IMR-90 (cell line): ENCODE data around the gene NACC2. TPM values are rescaled to one million over a fixed set of nuclear protein-coding genes. Genes with fewer than 3 reads are reported as not detected.

ENCODE experiments used
- ATAC-seq: fragments of 200-7000 bp; cut with Tn5 transposase; 2 replicates; pipeline ENCODE4 v1.9.1; 2020; ENCODE audit warnings: low read depth, mild to moderate bottlenecking, moderate library complexity
- BruUV-seq: library from RNA; stranded (reverse); fragments of 400-500 nt; replicated peaks from 2 replicates; lab custom pipeline; 2021; lab: Mats Ljungman, UMichigan
- CTCF ChIA-PET: fragments of 300-600 bp; formaldehyde crosslinking; extraction: SDS; loops from one replicate; lab custom pipeline; 2021; ENCODE audit warnings: antibody characterized with exemption; lab: Yijun Ruan, JAX
- POLR2A ChIA-PET: fragments of 300-600 bp; sonication (Branson Sonifier 250); formaldehyde crosslinking; loops from one replicate; lab custom pipeline; 2022; ENCODE audit warnings: antibody characterized with exemption; ENCODE audit not compliant: unreplicated experiment; lab: Charles Lee
- DNase-seq: peaks from one replicate; pipeline ENCODE4 v3.0.0; 2013
- H2AFZ ChIP-seq: replicated peaks from 2 replicates; pipeline ENCODE3; 2013; ENCODE audit warnings: low read length, mild to moderate bottlenecking; ENCODE audit not compliant: poor library complexity
- H2AK5ac ChIP-seq: 2 replicates; pipeline ENCODE4 v1.6.1; 2013; ENCODE audit warnings: low read depth, low read length, inconsistent platforms
- H2AK9ac ChIP-seq: replicated peaks from 2 replicates; pipeline ENCODE3; 2013; ENCODE audit warnings: mild to moderate bottlenecking, low read depth, low read length, moderate library complexity; ENCODE audit not compliant: poor library complexity
- H2BK120ac ChIP-seq: 2 replicates; pipeline ENCODE4 v1.6.1; 2013; ENCODE audit warnings: low read depth, low read length, inconsistent platforms
- H2BK15ac ChIP-seq: 3 replicates; pipeline ENCODE4 v1.6.1; 2013; ENCODE audit warnings: low read depth, low read length, inconsistent platforms
- H2BK20ac ChIP-seq: 2 replicates; pipeline ENCODE4 v1.6.1; 2013; ENCODE audit warnings: low read depth, mild to moderate bottlenecking, inconsistent platforms, low read length, moderate library complexity
- H2BK5ac ChIP-seq: 2 replicates; pipeline ENCODE4 v1.6.1; 2013; ENCODE audit warnings: mild to moderate bottlenecking, low read depth, low read length, inconsistent platforms; ENCODE audit not compliant: poor library complexity, severe bottlenecking
- H3K14ac ChIP-seq: replicated peaks from 2 replicates; pipeline ENCODE4 v1.6.1; 2013; ENCODE audit warnings: low read depth, low read length, inconsistent platforms
- H3K18ac ChIP-seq: 2 replicates; pipeline ENCODE4 v1.6.1; 2013; ENCODE audit warnings: low read depth, low read length, control low read depth
- H3K23ac ChIP-seq: 2 replicates; pipeline ENCODE4 v1.6.1; 2013; ENCODE audit warnings: low read depth, low read length, inconsistent platforms
- H3K27ac ChIP-seq: 2 replicates; pipeline ENCODE4 v1.5.1; 2013; ENCODE audit warnings: mild to moderate bottlenecking, control low read depth, low read length; ENCODE audit not compliant: insufficient read depth
- H3K27me3 ChIP-seq: 2 replicates; pipeline ENCODE4 v1.6.1; 2013; ENCODE audit warnings: low read length; ENCODE audit not compliant: control insufficient read depth, insufficient read depth
- H3K36me3 ChIP-seq: 2 replicates; pipeline ENCODE4 v1.6.1; 2013; ENCODE audit warnings: low read length, mixed read lengths; ENCODE audit not compliant: control insufficient read depth, insufficient read depth
- H3K4ac ChIP-seq: 2 replicates; pipeline ENCODE4 v1.6.1; 2013; ENCODE audit warnings: low read depth, low read length, inconsistent platforms
- H3K4me1 ChIP-seq: 2 replicates; pipeline ENCODE4 v1.6.1; 2013; ENCODE audit warnings: low read length, mixed read lengths; ENCODE audit not compliant: control insufficient read depth, insufficient read depth
- H3K4me2 ChIP-seq: 2 replicates; pipeline ENCODE4 v1.6.1; 2013; ENCODE audit warnings: low read depth, mild to moderate bottlenecking, control low read depth, low read length, moderate library complexity
- H3K4me3 ChIP-seq: 2 replicates; pipeline ENCODE4 v1.5.1; 2013; ENCODE audit warnings: low read depth, mild to moderate bottlenecking, control low read depth, low read length, moderate library complexity; ENCODE audit not compliant: insufficient read depth
- H3K56ac ChIP-seq: 2 replicates; pipeline ENCODE4 v1.6.1; 2013; ENCODE audit warnings: low read length, inconsistent platforms; ENCODE audit not compliant: insufficient read depth; ENCODE audit errors: extremely low read depth
- H3K79me1 ChIP-seq, 2 experiments: 2 replicates each; pipeline ENCODE4 v1.6.1; 2013; ENCODE audit warnings: low read length in 2 of 2, inconsistent platforms in 1 of 2, low read depth in 1 of 2
- H3K9ac ChIP-seq: 2 replicates; pipeline ENCODE4 v1.6.1; 2013; ENCODE audit warnings: low read depth, low read length, control low read depth
- H3K9me1 ChIP-seq: 2 replicates; pipeline ENCODE4 v1.6.1; 2013; ENCODE audit warnings: low read length, inconsistent platforms; ENCODE audit not compliant: insufficient read depth
- H3K9me3 ChIP-seq: 2 replicates; pipeline ENCODE4 v1.6.1; 2013; ENCODE audit warnings: low read length; ENCODE audit not compliant: control insufficient read depth, insufficient read depth
- H4K20me1 ChIP-seq: 2 replicates; pipeline ENCODE4 v1.6.1; 2013; ENCODE audit warnings: low read length, inconsistent platforms; ENCODE audit not compliant: insufficient read depth
- H4K5ac ChIP-seq: 2 replicates; pipeline ENCODE4 v1.6.1; 2013; ENCODE audit warnings: mild to moderate bottlenecking, low read depth, low read length, control low read depth
- H4K8ac ChIP-seq, 2 experiments: 2 replicates each; pipeline ENCODE4 v1.6.1; 2013; ENCODE audit warnings: low read depth in 2 of 2, low read length in 2 of 2, control low read depth in 1 of 2, inconsistent platforms in 1 of 2
- H4K91ac ChIP-seq: 2 replicates; pipeline ENCODE4 v1.6.1; 2013; ENCODE audit warnings: low read depth, low read length, inconsistent platforms; ENCODE audit not compliant: insufficient read depth
- BHLHE40 ChIP-seq: fragments of 150-350 bp; IDR thresholded peaks from 2 replicates; pipeline ENCODE4 v1.6.1; 2016; ENCODE audit warnings: mild to moderate bottlenecking, low read depth, low read length
- CEBPB ChIP-seq: IDR thresholded peaks from 2 replicates; pipeline ENCODE4 v1.6.1; 2012; ENCODE audit warnings: low read depth, low read length, improper control_type of control experiment
- FOS ChIP-seq: fragments of 150-350 bp; IDR thresholded peaks from 2 replicates; pipeline ENCODE4 v1.6.1; 2016; ENCODE audit warnings: low read depth, low read length
- MAFK ChIP-seq: IDR thresholded peaks from 2 replicates; pipeline ENCODE4 v1.6.1; 2012; ENCODE audit warnings: low read depth, low read length, improper control_type of control experiment
- POLR2A ChIP-seq: IDR thresholded peaks from 2 replicates; pipeline ENCODE4 v1.6.1; 2012; ENCODE audit warnings: mild to moderate bottlenecking, low read depth, low read length
- RAD21 ChIP-seq: IDR thresholded peaks from 2 replicates; pipeline ENCODE4 v1.6.1; 2012; ENCODE audit warnings: low read length, improper control_type of control experiment
- WGBS, 2 experiments: methylation state at CpG; one replicate each; pipeline versions ENCODE4 v1.1.5 to v1.1.7; 2013; ENCODE audit warnings: missing lambda C conversion rate in 2 of 2; ENCODE audit not compliant: insufficient read length in 1 of 2; ENCODE audit errors: extremely low coverage in 2 of 2; 5-methylcytosine and 5-hydroxymethylcytosine counted together
- dilution Hi-C: fragments of 300-500 bp; cut with HindIII; formaldehyde crosslinking; loops from one replicate; pipeline ENCODE4 v1.14.3; 2018; ENCODE audit warnings: low sequenced_read_pairs; ENCODE audit not compliant: unreplicated experiment
- in situ Hi-C: fragments of 300-500 bp; cut with MboI; formaldehyde crosslinking; loops from 3 replicates; pipeline ENCODE4 v1.14.3; 2019; ENCODE audit warnings: low sequenced_read_pairs, inconsistent platforms, mixed read lengths
- intact Hi-C: fragments of 100-400 bp; cut with micrococcal nuclease; formaldehyde crosslinking; loops from 2 replicates; pipeline ENCODE4 v1.10.0; 2022
- polyA plus RNA-seq, 3 experiments: library from polyadenylated mRNA; depleted of rRNA; stranded (reverse); fragments of >200 nt; gene quantifications; 2 replicates each; pipeline ENCODE4 v1.2.3, GENCODE V29; 2012; ENCODE audit warnings: low replicate concordance in 1 of 3
- total RNA-seq: library from RNA; depleted of rRNA; stranded (reverse); fragments of >200 nt; gene quantifications from 2 replicates; pipeline ENCODE4 v1.2.3, GENCODE V29; 2012
- TF ChIP-seq, protein P1 (sequence below): conservative IDR thresholded peaks from 2 replicates; pipeline ENCODE4 v1.5.1; 2012; ENCODE audit warnings: mild to moderate bottlenecking, low read depth, low read length, improper control_type of control experiment

The NACC2 gene
- total and polyA plus RNA-seq, 2 of the 4 experiments (the other 2 are of a cell fraction), result 7.9 to 19.0 TPM

DNA sequence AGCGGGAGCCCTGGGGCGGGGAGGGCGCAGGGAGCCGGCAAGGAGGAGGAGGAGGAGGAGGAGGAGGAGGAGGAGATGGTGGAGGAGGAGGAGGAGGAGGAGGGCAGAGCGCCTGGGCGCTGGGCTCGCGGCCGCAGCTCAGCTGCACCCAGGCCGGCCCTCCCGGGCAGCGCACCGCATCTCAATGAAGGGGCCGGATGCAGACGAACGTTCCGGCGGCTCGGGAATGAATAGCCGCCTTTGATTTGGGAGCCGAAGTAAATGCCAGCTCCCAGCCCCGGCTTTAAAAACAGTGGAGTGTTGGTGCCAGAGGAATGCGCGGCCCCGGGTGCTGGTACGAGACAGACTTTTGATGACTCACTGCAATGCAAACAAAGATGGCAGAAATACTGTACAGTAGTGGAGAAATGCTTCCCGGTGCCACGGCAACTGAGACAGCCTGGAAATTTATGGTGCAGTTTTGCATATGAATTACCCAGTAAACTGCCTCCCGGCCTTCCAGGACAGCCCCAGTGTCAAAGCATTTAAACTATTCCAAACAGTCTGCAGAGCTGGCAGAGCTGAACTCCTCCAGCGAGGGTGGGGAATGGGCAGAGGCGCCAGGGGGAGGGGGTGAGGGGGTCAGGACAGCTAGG, 43.1 kb downstream of the NACC2 start:
- intact Hi-C loops (loop anchor here (1.0 to 5.0 kb wide), 2 partner anchors 55 to 85 kb away; no protein-coding TSS in a partner anchor), dilution Hi-C loops (no loop called here), in situ Hi-C loops (no loop called here)
- DNase-seq (peak; percentile 94), ATAC-seq (peak; percentile 73)
- Histone ChIP-seq H4K8ac (peak overlapping the region in 1 of 2 experiments; percentile 81; a peak in 1 of 4 replicates), H2AK9ac (peak overlapping the region; percentile 78), H2BK120ac (peak overlapping the region; percentile 36), H4K20me1 (peaks cover 57% of the 10 kb centered on the region), H3K27me3 (no peaks in the 10 kb centered on the region), H3K79me1 (peaks cover 16 to 80% of the 10 kb centered on the region in 2 experiments), H3K4ac (peak overlapping the region; percentile 93), H3K9ac (peak overlapping the region; percentile 64; the same call in 1 of the 2 replicates), H3K9me3 (no peaks in the 10 kb centered on the region), H3K27ac (peak overlapping the region; percentile 88), H3K14ac (no peak overlapping the region), H4K5ac (no peak overlapping the region), H2BK5ac (peak overlapping the region; percentile 83), H4K91ac (peak overlapping the region; percentile 43; the same call in 1 of the 2 replicates), H2AK5ac (no peak overlapping the region), H3K4me3 (peak overlapping the region; percentile 44), H3K18ac (no peak overlapping the region; the same call in 1 of the 2 replicates), H3K4me1 (peaks cover 19% of the 10 kb centered on the region), H2BK15ac (no peak overlapping the region), H3K56ac (no peak overlapping the region), H2AFZ (peak overlapping the region; percentile 86), H3K4me2 (peak overlapping the region; percentile 48), H3K23ac (no peak overlapping the region), H3K36me3 (peaks cover 20% of the 10 kb centered on the region), H2BK20ac (no peak overlapping the region), H3K9me1 (peaks cover 20% of the 10 kb centered on the region; the same call in 1 of the 2 replicates)
- no TSS peak for BruUV-seq
- CTCF ChIA-PET, result interaction anchor here (0.7 to 1.4 kb wide), 5 partner anchors 12 to 97 kb away, joined by 3 to 5 read pairs (median 4); no protein-coding TSS in a partner anchor
- TF ChIP-seq, protein P1, sequence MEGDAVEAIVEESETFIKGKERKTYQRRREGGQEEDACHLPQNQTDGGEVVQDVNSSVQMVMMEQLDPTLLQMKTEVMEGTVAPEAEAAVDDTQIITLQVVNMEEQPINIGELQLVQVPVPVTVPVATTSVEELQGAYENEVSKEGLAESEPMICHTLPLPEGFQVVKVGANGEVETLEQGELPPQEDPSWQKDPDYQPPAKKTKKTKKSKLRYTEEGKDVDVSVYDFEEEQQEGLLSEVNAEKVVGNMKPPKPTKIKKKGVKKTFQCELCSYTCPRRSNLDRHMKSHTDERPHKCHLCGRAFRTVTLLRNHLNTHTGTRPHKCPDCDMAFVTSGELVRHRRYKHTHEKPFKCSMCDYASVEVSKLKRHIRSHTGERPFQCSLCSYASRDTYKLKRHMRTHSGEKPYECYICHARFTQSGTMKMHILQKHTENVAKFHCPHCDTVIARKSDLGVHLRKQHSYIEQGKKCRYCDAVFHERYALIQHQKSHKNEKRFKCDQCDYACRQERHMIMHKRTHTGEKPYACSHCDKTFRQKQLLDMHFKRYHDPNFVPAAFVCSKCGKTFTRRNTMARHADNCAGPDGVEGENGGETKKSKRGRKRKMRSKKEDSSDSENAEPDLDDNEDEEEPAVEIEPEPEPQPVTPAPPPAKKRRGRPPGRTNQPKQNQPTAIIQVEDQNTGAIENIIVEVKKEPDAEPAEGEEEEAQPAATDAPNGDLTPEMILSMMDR, result no peak
- TF ChIP-seq CEBPB, result peak; percentile 54
- TF ChIP-seq BHLHE40, result peak; percentile 60; the same call in 1 of the 2 replicates
- TF ChIP-seq MAFK, result no peak; the same call in 1 of the 2 replicates
- TF ChIP-seq FOS, result peak; percentile 91
- peak; percentile 57 for TF ChIP-seq POLR2A
- peak; percentile 15; the same call in 1 of the 2 replicates for TF ChIP-seq RAD21
- WGBS, 2 experiments, result 0% methylated on average over 14 of the region's 31 CpGs; no CpG with 5 or more reads in 1 of the 2 experiments
- POLR2A ChIA-PET, result interaction anchor here (0.6 to 0.7 kb wide), 3 partner anchors 12 to 38 kb away, joined by 3 to 16 read pairs (median 8); no protein-coding TSS in a partner anchor
